Panc1 (cell line): ENCODE measurements around the gene KTN1. TPM values are rescaled to one million over a fixed set of nuclear protein-coding genes. Genes with fewer than 3 reads are reported as not detected.

Experiments used
- ATAC-seq: fragments of 200-7000 bp; cut with Tn5 transposase; 2 replicates; pipeline ENCODE4 v1.9.1; 2020; ENCODE audit warnings: mild to moderate bottlenecking, moderate library complexity
- BruUV-seq: library from RNA; stranded (reverse); fragments of 400-500 nt; replicated peaks from 2 replicates; lab custom pipeline; 2021; lab: Mats Ljungman, UMichigan
- CTCF ChIA-PET: fragments of 300-600 bp; sonication (Branson Sonifier 250); formaldehyde crosslinking; loops from one replicate; lab custom pipeline; 2022; ENCODE audit warnings: antibody characterized with exemption; lab: Charles Lee
- POLR2A ChIA-PET: fragments of 300-600 bp; sonication (Branson Sonifier 250); formaldehyde crosslinking; loops from one replicate; lab custom pipeline; 2022; ENCODE audit warnings: antibody characterized with exemption; lab: Charles Lee
- DNase-seq: peaks from one replicate; pipeline ENCODE4 v3.0.0-alpha.2; 2010; ENCODE audit warnings: low read depth, low spot score
- H3K27ac ChIP-seq: 2 replicates; pipeline ENCODE4 v1.5.1; 2011; ENCODE audit warnings: mild to moderate bottlenecking, low read length, inconsistent platforms
- H3K27me3 ChIP-seq: fragments of 200-500 bp; sonication (Bioruptor generic); 2 replicates; pipeline ENCODE4 v1.6.0; 2014; ENCODE audit warnings: low read length, inconsistent platforms; ENCODE audit not compliant: control insufficient read depth, insufficient read depth
- H3K36me3 ChIP-seq: fragments of 200-500 bp; sonication (Bioruptor generic); 2 replicates; pipeline ENCODE4 v1.5.1; 2014; ENCODE audit warnings: inconsistent platforms, mild to moderate bottlenecking, low read length, moderate library complexity; ENCODE audit not compliant: control insufficient read depth, insufficient read depth
- H3K4me1 ChIP-seq: 2 replicates; pipeline ENCODE4 v1.5.1; 2011; ENCODE audit warnings: inconsistent platforms, mild to moderate bottlenecking, low read length, moderate library complexity; ENCODE audit not compliant: control insufficient read depth, insufficient read depth
- H3K4me3 ChIP-seq, 2 experiments: 2 replicates each; pipeline ENCODE4 v1.5.1; 2011 to 2012; ENCODE audit warnings: low read depth in 2 of 2, low read length in 2 of 2, mild to moderate bottlenecking in 2 of 2, inconsistent platforms in 1 of 2, moderate library complexity in 1 of 2
- H3K9me3 ChIP-seq: fragments of 200-500 bp; sonication (Bioruptor generic); 2 replicates; pipeline ENCODE4 v1.5.1; 2014; ENCODE audit warnings: low read depth, mild to moderate bottlenecking, inconsistent platforms, low read length, moderate library complexity; ENCODE audit not compliant: control insufficient read depth, insufficient read depth
- CTCF ChIP-seq: fragments of 450-650 bp; IDR thresholded peaks from 2 replicates; pipeline ENCODE4 v1.5.1; 2017; ENCODE audit warnings: mild to moderate bottlenecking
- POLR2AphosphoS5 ChIP-seq: IDR thresholded peaks from 2 replicates; pipeline ENCODE4 v1.6.1; 2012; ENCODE audit warnings: mild to moderate bottlenecking, low read depth, low read length, moderate library complexity
- REST ChIP-seq, 2 experiments: IDR thresholded peaks; 2 replicates each; pipeline ENCODE4 v1.6.1; 2011 to 2012; ENCODE audit warnings: low read depth in 2 of 2, control low read depth in 1 of 2, low read length in 1 of 2, mild to moderate bottlenecking in 1 of 2, moderate library complexity in 1 of 2; ENCODE audit not compliant: insufficient read depth in 1 of 2
- SIN3A ChIP-seq: IDR thresholded peaks from 2 replicates; pipeline ENCODE4 v1.6.1; 2012; ENCODE audit warnings: low read depth, mild to moderate bottlenecking, low read length, moderate library complexity, borderline replicate concordance; ENCODE audit not compliant: insufficient read depth
- TCF7L2 ChIP-seq: IDR thresholded peaks from 2 replicates; pipeline ENCODE4 v1.6.1; 2011; ENCODE audit warnings: mild to moderate bottlenecking, low read depth, low read length, inconsistent platforms
- in situ Hi-C: cut with HindIII; loops from 2 replicates; pipeline ENCODE4 v1.10.0; 2016; ENCODE audit warnings: low sequenced_read_pairs, low pct_unique_long_range_greater_than_20kb
- intact Hi-C: fragments of 100-400 bp; cut with micrococcal nuclease; formaldehyde crosslinking; loops from one replicate; pipeline ENCODE4 v1.10.0; 2022; ENCODE audit not compliant: unreplicated experiment
- total RNA-seq: library from RNA; stranded (reverse); gene quantifications from one replicate; pipeline ENCODE4 v1.2.1, GENCODE V29; 2021; ENCODE audit not compliant: unreplicated experiment

The KTN1 gene
- total RNA-seq, 1 experiment from 2014 or later = 310 TPM

GRCh38 chr14:55722054-55722453 lies 142.0 kb downstream of the KTN1 start:
- intact Hi-C loops (no loop called here), in situ Hi-C loops (no loop called here)
- no peak overlapping the region for H3K27ac ChIP-seq
- ATAC-seq (no peak), DNase-seq (no peak)
- no peaks in the 10 kb centered on the region for H3K4me1 ChIP-seq
- no peak overlapping the region for H3K4me3 ChIP-seq
- no peaks in the 10 kb centered on the region for H3K27me3 ChIP-seq
- no peaks in the 10 kb centered on the region for H3K9me3 ChIP-seq
- no peaks in the 10 kb centered on the region for H3K36me3 ChIP-seq
- ChIA-PET CTCF (no interaction called here), POLR2A (no interaction called here)
- no peak for TF ChIP-seq TCF7L2
- no peak for TF ChIP-seq POLR2AphosphoS5
- no peak for TF ChIP-seq SIN3A
- TF ChIP-seq CTCF = no peak
- TF ChIP-seq REST (IDR thresholded peaks at IDR 0.05; ENCODE audit: insufficient read depth in 1 of 2, low read depth in 2 of 2, low read length in 1 of 2) = no peak
- BruUV-seq = no TSS peak

GRCh38 chr14:55724736-55725135 lies 144.7 kb downstream of the KTN1 start:
- intact Hi-C loops = no loop called here
- ATAC-seq (no peak), DNase-seq (no peak)
- in situ Hi-C loops = no loop called here
- Histone ChIP-seq H3K36me3 (no peaks in the 10 kb centered on the region), H3K9me3 (no peaks in the 10 kb centered on the region), H3K27me3 (no peaks in the 10 kb centered on the region), H3K4me1 (no peaks in the 10 kb centered on the region), H3K27ac (no peak overlapping the region), H3K4me3 (no peak overlapping the region)
- ChIA-PET CTCF (no interaction called here), POLR2A (no interaction called here)
- TF ChIP-seq REST (IDR thresholded peaks at IDR 0.05; ENCODE audit: insufficient read depth in 1 of 2, low read depth in 2 of 2, low read length in 1 of 2) (no peak), SIN3A (no peak), POLR2AphosphoS5 (no peak), TCF7L2 (no peak), CTCF (no peak)
- no TSS peak for BruUV-seq
